OCI-LY7 (cell line): ENCODE results near the gene TANGO2. TPM values are rescaled to one million over a fixed set of nuclear protein-coding genes. Genes with fewer than 3 reads are reported as not detected.

Experiments
- BruUV-seq: library from RNA; stranded (reverse); fragments of 400-500 nt; replicated peaks from 2 replicates; lab custom pipeline; 2021; lab: Mats Ljungman, UMichigan
- CTCF ChIA-PET: fragments of 300-600 bp; sonication (Branson Sonifier 250); formaldehyde crosslinking; loops from one replicate; lab custom pipeline; 2022; ENCODE audit warnings: antibody characterized with exemption; ENCODE audit not compliant: unreplicated experiment; lab: Charles Lee
- POLR2A ChIA-PET: fragments of 300-600 bp; sonication (Branson Sonifier 250); formaldehyde crosslinking; loops from one replicate; lab custom pipeline; 2022; ENCODE audit warnings: antibody characterized with exemption; lab: Charles Lee
- DNase-seq: peaks from one replicate; pipeline ENCODE4 v3.0.0-alpha.2; 2015; ENCODE audit warnings: low spot score
- H2AFZ ChIP-seq: fragments of 200-600 bp; sonication (generic), shearing (Covaris generic); 2 replicates; pipeline ENCODE4 v1.6.1; 2014; ENCODE audit warnings: mild to moderate bottlenecking, antibody characterized with exemption, low read length, moderate library complexity
- H3K27ac ChIP-seq: fragments of 200-600 bp; sonication (generic); 2 replicates; pipeline ENCODE4 v1.5.1; 2014; ENCODE audit warnings: mixed run types, low read depth, mild to moderate bottlenecking, moderate library complexity, low read length, inconsistent platforms; ENCODE audit not compliant: poor library complexity, severe bottlenecking
- H3K36me3 ChIP-seq: fragments of 200-600 bp; sonication (generic); 2 replicates; pipeline ENCODE4 v1.6.1; 2014; ENCODE audit warnings: mild to moderate bottlenecking, antibody characterized with exemption, low read length, moderate library complexity, mixed read lengths; ENCODE audit not compliant: insufficient read depth
- H3K4me1 ChIP-seq: fragments of 200-600 bp; sonication (generic); 2 replicates; pipeline ENCODE4 v1.5.1; 2014; ENCODE audit warnings: mild to moderate bottlenecking, low read length; ENCODE audit not compliant: insufficient read depth, poor library complexity, severe bottlenecking
- H3K4me2 ChIP-seq: fragments of 200-600 bp; sonication (generic); 2 replicates; pipeline ENCODE4 v1.6.1; 2014; ENCODE audit warnings: mild to moderate bottlenecking, low read length
- H3K4me3 ChIP-seq: fragments of 200-600 bp; sonication (generic); 2 replicates; pipeline ENCODE4 v1.5.1; 2014; ENCODE audit warnings: mild to moderate bottlenecking, low read depth, low read length; ENCODE audit not compliant: poor library complexity, severe bottlenecking
- H3K79me2 ChIP-seq: fragments of 200-600 bp; sonication (generic); 2 replicates; pipeline ENCODE4 v1.6.1; 2016; ENCODE audit warnings: low read depth, mild to moderate bottlenecking, low read length, moderate library complexity, mixed read lengths; ENCODE audit not compliant: insufficient read depth
- H3K9me2 ChIP-seq: fragments of 200-600 bp; sonication (generic); 2 replicates; pipeline ENCODE4 v1.6.1; 2016; ENCODE audit warnings: mild to moderate bottlenecking, low read length, mixed read lengths; ENCODE audit not compliant: insufficient read depth
- H3K9me3 ChIP-seq: fragments of 200-600 bp; sonication (generic); 2 replicates; pipeline ENCODE4 v1.6.1; 2014; ENCODE audit warnings: mild to moderate bottlenecking, mixed run types, low read length, mixed read lengths
- H4K20me1 ChIP-seq: fragments of 200-600 bp; sonication (generic); 2 replicates; pipeline ENCODE4 v1.6.1; 2014; ENCODE audit warnings: mild to moderate bottlenecking, antibody characterized with exemption, low read length, moderate library complexity, mixed read lengths; ENCODE audit not compliant: insufficient read depth
- CTCF ChIP-seq: fragments of 200-600 bp; sonication (generic); conservative IDR thresholded peaks from 2 replicates; pipeline ENCODE4 v1.5.1; 2014; ENCODE audit warnings: mild to moderate bottlenecking, antibody characterized with exemption, low read length, moderate library complexity, mixed read lengths
- EZH2phosphoT487 ChIP-seq: fragments of 200-600 bp; sonication (generic); IDR thresholded peaks from 2 replicates; pipeline ENCODE4 v1.6.1; 2018; ENCODE audit warnings: low read depth, borderline replicate concordance, mild to moderate bottlenecking, mixed run types, antibody characterized with exemption, low read length, moderate library complexity, mixed read lengths
- intact Hi-C: fragments of 100-400 bp; cut with micrococcal nuclease; formaldehyde crosslinking; loops from one replicate; pipeline ENCODE4 v1.10.0; 2022; ENCODE audit not compliant: unreplicated experiment
- total RNA-seq, 2 experiments: library from RNA; depleted of rRNA in 1 of 2; stranded (reverse); fragments of >200 nt in 1 of 2; shearing (Covaris generic) in 1 of 2; gene quantifications; 2 replicates each; pipeline ENCODE4 v1.2.3, GENCODE V29; 2014 to 2022

Gene TANGO2
- total RNA-seq, 2 experiments from 2014 or later: 18.3 to 23.3 TPM

- Histone ChIP-seq H3K9me2 (no peaks in the 10 kb centered on the region), H3K36me3 (peaks cover 9% of the 10 kb centered on the region; the same call in 1 of the 2 replicates), H2AFZ (no peak overlapping the region), H4K20me1 (no peaks in the 10 kb centered on the region), H3K79me2 (no peaks in the 10 kb centered on the region), H3K9me3 (no peaks in the 10 kb centered on the region), H3K27ac (no peak overlapping the region), H3K4me2 (no peak overlapping the region), H3K4me3 (no peak overlapping the region), H3K4me1 (peaks cover 20% of the 10 kb centered on the region)
- intact Hi-C loops: no loop called here
- ChIA-PET CTCF (no interaction called here), POLR2A (no interaction called here)
- BruUV-seq: no TSS peak
- no peak for DNase-seq
- TF ChIP-seq CTCF: no peak
- TF ChIP-seq EZH2phosphoT487: no peak
Observed at GRCh38 chr22:19972251-19972650, 48.7 kb upstream of the TANGO2 start.

GRCh38 chr22:19972652-19973550 is 48.0 kb upstream of the TANGO2 start:
- H3K4me1 ChIP-seq: peaks cover 20% of the 10 kb centered on the region
- ChIA-PET POLR2A (no interaction called here), CTCF (no interaction called here)
- no peak for TF ChIP-seq CTCF
- no peak for TF ChIP-seq EZH2phosphoT487
- DNase-seq: no peak
- H3K27ac ChIP-seq: no peak overlapping the region
- intact Hi-C loops: no loop called here
- no peaks in the 10 kb centered on the region for H3K9me2 ChIP-seq
- no TSS peak for BruUV-seq
- H4K20me1 ChIP-seq: no peaks in the 10 kb centered on the region
- no peak overlapping the region for H3K4me2 ChIP-seq
- no peaks in the 10 kb centered on the region for H3K9me3 ChIP-seq
- H2AFZ ChIP-seq: no peak overlapping the region
- no peak overlapping the region for H3K4me3 ChIP-seq
- no peaks in the 10 kb centered on the region for H3K79me2 ChIP-seq
- H3K36me3 ChIP-seq: peaks cover 5% of the 10 kb centered on the region; the same call in 1 of the 2 replicates
